Spinal cord (tissue), 10 donors: ENCODE results near the gene LPAR1. TPM values are rescaled to one million over a fixed set of nuclear protein-coding genes. Genes with fewer than 3 reads are reported as not detected.

Experiments used
- DNase-seq, 6 donors: peaks; one replicate each; pipeline versions ENCODE4 v3.0.0 to v3.0.0-alpha.2; 2013 to 2015; ENCODE audit warnings: low spot score in 6 of 6, low read depth in 4 of 6
- H3K27ac ChIP-seq: one replicate; pipeline ENCODE4 v1.5.1; 2013; ENCODE audit warnings: low read depth, low read length, control low read depth
- H3K27me3 ChIP-seq: one replicate; pipeline ENCODE4 v1.6.1; 2013; ENCODE audit warnings: low read length; ENCODE audit not compliant: control insufficient read depth, insufficient read depth
- H3K36me3 ChIP-seq: one replicate; pipeline ENCODE4 v1.6.1; 2013; ENCODE audit warnings: low read length; ENCODE audit not compliant: control insufficient read depth, insufficient read depth
- H3K4me1 ChIP-seq: one replicate; pipeline ENCODE4 v1.6.1; 2013; ENCODE audit warnings: low read length; ENCODE audit not compliant: control insufficient read depth, insufficient read depth
- H3K4me3 ChIP-seq: one replicate; pipeline ENCODE4 v1.5.1; 2013; ENCODE audit warnings: low read depth, low read length, control low read depth
- H3K9me3 ChIP-seq: one replicate; pipeline ENCODE4 v1.6.1; 2013; ENCODE audit warnings: low read length; ENCODE audit not compliant: control insufficient read depth, insufficient read depth
- WGBS: methylation state at CpG from one replicate; pipeline ENCODE4 v1.1.5; 2013; ENCODE audit warnings: missing lambda C conversion rate; ENCODE audit not compliant: insufficient coverage; 5-methylcytosine and 5-hydroxymethylcytosine counted together
- polyA plus RNA-seq, 2 donors: library from polyadenylated mRNA; unstranded; fragments of 120-200 nt; gene quantifications; one replicate each; pipeline ENCODE4 v1.2.1, GENCODE V29; 2013; ENCODE audit not compliant: insufficient read length in 2 of 2
- total RNA-seq, 2 donors: library from RNA; depleted of rRNA in 1 of 2; stranded (reverse); fragments of 120-200 nt in 1 of 2; fragments of >200 nt in 1 of 2; gene quantifications; one replicate each; pipeline versions ENCODE4 v1.2.3 to v1.2.4, GENCODE V29; 2013 to 2014
- donor health status: healthy.

The LPAR1 gene
- total and polyA plus RNA-seq, 4 donors: 92.7 to 177 (median 148) TPM

DNA sequence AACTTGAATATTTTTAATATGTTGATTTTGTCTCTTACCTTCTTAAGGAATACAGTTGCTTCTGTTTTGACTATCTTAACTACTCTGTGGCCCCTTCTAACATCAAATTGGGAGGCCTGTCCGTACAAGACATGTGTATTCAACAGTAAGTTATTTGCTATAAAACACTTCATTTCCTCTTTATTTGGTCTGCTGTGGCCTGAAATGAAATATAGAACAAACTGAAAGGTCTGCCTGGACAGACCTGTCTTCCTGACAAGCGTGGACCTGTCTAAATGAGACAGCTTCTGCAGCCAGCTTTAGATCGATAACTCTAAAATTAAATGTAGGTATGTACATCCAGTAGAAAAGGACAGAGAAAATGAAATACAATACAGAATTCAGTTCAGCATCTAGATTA, 2.2 kb upstream of the LPAR1 start:
- DNase-seq: no peak
- Histone ChIP-seq H3K27me3 (peaks cover 15% of the 10 kb centered on the region), H3K36me3 (no peaks in the 10 kb centered on the region), H3K27ac (no peak overlapping the region), H3K4me3 (no peak overlapping the region), H3K4me1 (peaks cover 24% of the 10 kb centered on the region), H3K9me3 (peaks cover 4% of the 10 kb centered on the region)
- WGBS: no CpG with 5 or more reads among the region's 3 CpGs

DNA sequence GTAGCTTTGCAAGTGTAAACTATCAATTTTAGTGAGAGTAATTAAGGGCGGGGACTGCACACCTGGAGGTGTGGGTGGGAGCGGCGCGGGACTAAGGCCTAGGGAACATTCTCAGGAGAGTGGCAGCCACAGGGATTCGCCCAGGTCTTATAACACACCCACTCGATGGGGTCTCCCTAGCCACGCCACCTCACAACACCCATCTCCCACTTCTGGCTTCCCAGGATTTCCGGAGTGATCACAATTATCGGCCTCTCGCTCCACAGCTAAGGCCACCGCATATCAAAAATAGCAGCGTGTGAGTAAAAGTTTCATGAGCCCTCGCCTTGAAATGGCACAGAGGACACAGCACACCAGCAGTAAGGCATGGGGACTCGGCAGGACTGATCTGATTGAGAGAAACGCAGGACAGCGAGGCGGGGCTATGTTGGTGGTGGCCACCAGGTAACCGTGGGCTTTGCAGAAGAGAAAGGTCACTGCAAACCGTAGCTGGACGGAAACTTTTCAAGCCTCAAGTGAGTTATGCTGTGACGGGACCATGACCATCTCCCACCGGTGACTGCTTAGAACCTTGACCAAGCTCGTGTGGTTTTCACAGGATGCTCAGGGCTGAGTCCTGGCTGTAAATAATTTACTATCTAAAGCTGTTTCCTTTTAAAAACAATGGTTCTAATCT, 1.1 kb upstream of the LPAR1 start:
- WGBS: 30% methylated on average over 18 of the region's 23 CpGs
- H3K27me3 ChIP-seq: peaks cover 23% of the 10 kb centered on the region
- DNase-seq: no peak

DNA sequence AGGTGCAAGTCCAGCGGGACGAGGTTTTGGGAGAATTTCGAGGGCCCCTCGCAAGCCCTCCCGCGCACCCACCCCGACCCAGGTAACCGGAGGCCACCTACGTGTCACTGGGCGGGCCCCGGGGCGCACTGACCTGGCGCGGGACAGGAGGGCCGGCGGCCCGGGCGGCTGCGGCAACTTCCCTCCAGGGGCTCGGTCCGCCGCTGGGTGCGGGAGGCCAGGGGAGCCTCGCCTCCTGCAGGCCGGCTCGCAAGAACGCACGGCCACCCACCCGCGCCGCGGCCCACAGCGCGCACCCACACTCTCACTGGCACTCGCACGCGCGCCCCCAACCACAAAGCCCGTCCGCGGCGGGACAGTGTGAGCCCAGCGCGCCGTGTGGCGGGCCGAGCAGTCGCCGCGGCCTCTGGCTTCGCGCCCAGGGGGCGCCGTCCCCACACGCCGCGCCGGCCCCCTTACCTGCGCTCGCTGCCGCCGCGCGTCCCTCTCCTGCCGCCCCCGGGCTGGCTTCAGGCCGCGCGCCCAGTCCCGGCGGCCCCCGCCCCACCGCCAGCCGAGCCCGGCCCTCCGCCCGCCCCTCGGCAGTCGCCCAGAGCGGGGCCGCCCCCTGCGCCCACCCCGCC, 451 bp downstream of the LPAR1 start:
- Histone ChIP-seq H3K27me3 (peaks cover 25% of the 10 kb centered on the region), H3K4me3 (peak overlapping the region; percentile 75), H3K36me3 (no peaks in the 10 kb centered on the region), H3K27ac (peak overlapping the region; percentile 88), H3K9me3 (no peaks in the 10 kb centered on the region), H3K4me1 (peaks cover 31% of the 10 kb centered on the region)
- peak in 3 of 6 donors; percentile 5 to 65 (median 54) for DNase-seq
- under 1% methylated on average over 83 of the region's 83 CpGs for WGBS

More for the DNA sequence above, 1.1 kb upstream of the LPAR1 start:
- peaks cover 27% of the 10 kb centered on the region for H3K4me1 ChIP-seq
- H3K9me3 ChIP-seq: no peaks in the 10 kb centered on the region
- H3K27ac ChIP-seq: peak overlapping the region; percentile 77
- H3K36me3 ChIP-seq: no peaks in the 10 kb centered on the region
- H3K4me3 ChIP-seq: peak overlapping the region; percentile 68

DNA sequence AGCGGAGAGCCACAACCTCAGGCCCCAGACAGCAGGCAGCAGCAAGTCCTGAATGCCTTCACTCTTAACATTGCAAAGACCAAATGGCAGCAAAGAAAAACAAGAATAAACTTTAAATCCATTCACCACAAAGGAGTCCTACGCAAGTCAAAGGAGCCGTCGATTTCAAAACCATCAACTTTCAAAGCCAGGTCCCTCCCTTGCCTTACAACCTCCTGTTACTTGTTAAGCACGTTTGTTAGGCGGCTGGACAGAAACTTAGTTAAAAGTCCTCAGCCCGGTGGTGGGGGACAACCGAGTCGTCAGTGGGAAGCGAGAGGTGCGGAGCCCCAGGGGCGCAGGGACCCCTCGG, 938 bp downstream of the LPAR1 start:
- H3K36me3 ChIP-seq: no peaks in the 10 kb centered on the region
- peaks cover 31% of the 10 kb centered on the region for H3K4me1 ChIP-seq
- peak overlapping the region; percentile 88 for H3K27ac ChIP-seq
- WGBS: 0% methylated on average over 10 of the region's 13 CpGs
- peaks cover 25% of the 10 kb centered on the region for H3K27me3 ChIP-seq
- H3K9me3 ChIP-seq: no peaks in the 10 kb centered on the region
- H3K4me3 ChIP-seq: peak overlapping the region; percentile 75
- DNase-seq: peak in 3 of 6 donors; percentile 14 to 43 (median 37)

DNA sequence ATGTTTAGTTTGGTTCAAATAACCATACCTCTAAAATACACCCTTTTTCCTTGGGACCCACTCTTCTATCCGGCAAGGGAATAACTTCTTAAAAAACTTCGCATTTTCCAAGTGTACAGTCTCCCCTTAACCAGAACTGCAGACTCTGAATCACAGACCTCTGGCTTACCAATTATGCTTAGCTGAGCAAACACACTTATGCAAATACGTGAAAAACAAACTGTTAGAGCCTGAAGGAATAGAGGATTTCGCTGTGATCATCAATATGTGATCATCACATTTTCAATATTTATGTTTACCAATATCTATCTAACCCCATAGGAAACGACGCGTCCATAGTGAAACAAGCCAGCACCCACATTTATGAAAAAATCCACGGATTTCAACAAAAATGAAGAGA, 1.3 kb downstream of the LPAR1 start:
- peaks cover 25% of the 10 kb centered on the region for H3K27me3 ChIP-seq

DNA sequence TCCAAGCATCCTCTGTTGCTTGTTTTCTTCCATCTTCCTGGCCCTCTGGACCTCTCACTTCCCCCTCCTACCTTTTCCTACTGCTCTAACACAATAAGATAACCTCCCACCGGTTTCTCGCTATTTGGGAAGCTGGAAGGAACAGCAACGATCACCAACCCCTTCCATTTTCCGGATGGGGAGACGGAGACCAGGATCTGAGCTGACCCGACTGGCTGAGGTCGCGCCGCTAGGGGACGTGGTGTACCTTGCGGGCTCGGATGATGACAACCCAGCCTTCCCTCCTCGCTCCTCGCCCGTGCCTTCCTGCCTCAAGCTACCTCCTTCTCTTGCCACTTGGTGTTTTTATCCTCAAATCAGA, 1.9 kb downstream of the LPAR1 start:
- WGBS: 2% methylated on average over 15 of the region's 15 CpGs
- Histone ChIP-seq H3K4me1 (peaks cover 31% of the 10 kb centered on the region), H3K36me3 (no peaks in the 10 kb centered on the region), H3K4me3 (peak overlapping the region; percentile 75), H3K27me3 (peaks cover 25% of the 10 kb centered on the region), H3K9me3 (no peaks in the 10 kb centered on the region), H3K27ac (peak overlapping the region; percentile 88)
- DNase-seq: peak in 2 of 6 donors; percentile 14 to 59

More for the DNA sequence above, 1.3 kb downstream of the LPAR1 start:
- Histone ChIP-seq H3K4me1 (peaks cover 31% of the 10 kb centered on the region), H3K4me3 (peak overlapping the region; percentile 75), H3K27ac (peak overlapping the region; percentile 88), H3K9me3 (no peaks in the 10 kb centered on the region), H3K36me3 (no peaks in the 10 kb centered on the region)
- WGBS: 12% methylated on average over 6 of the region's 8 CpGs
- peak in 1 of 6 donors; percentile 26 for DNase-seq

DNA sequence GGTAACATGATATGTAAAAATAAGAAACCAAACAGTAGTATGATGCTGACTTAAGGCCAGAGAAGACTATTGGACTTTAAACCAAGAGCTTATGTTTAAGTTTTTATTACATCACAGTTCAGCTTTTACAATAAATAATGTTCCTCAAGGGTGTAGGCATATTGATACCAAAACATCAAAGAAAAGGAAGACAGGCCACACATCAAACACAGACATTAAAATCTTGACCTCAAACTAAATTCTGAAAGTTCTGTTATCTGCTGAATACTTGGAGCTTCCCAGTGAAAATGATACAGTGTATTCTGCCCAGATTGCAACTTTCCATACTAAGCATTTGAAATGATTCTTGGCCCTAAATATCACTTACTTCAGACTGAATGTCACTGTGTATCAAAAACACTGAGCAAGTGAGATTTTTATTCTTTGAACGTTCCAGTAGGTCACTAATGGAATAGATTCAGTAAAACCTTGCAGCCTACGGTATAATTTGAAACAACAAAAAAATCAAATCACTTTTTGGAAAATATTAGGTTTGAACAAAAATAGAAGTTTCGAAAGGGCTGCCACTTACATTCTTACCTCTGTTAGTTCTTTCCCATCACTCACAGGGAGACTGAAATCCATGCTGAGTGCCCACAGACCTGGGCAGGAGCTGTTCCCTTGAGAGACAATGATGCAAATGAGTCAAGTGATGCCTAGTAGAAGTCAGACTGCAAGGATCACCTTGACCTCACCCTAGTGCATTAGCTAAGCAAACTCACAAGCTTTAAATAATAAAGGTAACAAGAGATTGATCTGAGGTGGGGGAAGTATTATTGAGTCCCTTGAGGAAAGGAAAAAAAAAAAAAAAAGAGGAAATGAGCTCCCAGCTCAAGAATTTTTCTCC, 2.5 kb downstream of the LPAR1 start:
- H3K27ac ChIP-seq: peak overlapping the region; percentile 88
- no CpG with 5 or more reads among the region's 3 CpGs for WGBS

DNA sequence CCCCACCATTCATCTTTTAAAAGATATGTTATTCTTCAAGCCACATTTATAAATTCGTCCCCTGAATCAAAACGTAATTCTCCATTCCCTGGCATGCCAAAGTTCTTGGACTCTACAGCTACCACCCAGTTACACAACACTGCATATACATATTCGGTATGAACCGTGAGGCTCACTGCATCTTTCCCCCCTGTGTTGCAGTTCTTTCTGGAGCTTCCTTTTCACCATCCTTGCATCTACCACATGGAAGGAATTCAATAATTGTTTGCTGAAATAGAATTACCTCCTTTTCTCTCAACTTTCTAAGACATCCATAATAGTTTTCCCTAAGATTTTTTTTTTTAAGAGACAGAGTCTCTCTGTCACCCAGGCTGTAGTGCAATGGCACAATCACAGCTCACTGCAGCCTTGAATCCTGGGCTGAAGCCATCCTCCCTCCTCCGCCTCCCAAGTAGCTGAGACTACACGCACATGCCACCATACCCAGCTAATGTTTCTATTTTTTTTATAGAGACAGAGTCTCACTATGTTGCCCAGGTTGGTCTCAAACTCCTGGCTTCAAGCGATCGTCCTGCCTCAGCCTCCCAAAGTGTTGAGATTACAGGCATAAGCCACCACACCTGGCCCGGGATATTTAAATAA, 3.3 kb downstream of the LPAR1 start:
- no peak for DNase-seq
- Histone ChIP-seq H3K9me3 (no peaks in the 10 kb centered on the region), H3K4me1 (peaks cover 31% of the 10 kb centered on the region), H3K27ac (peak overlapping the region; percentile 88), H3K27me3 (peaks cover 25% of the 10 kb centered on the region), H3K4me3 (peak overlapping the region; percentile 4), H3K36me3 (no peaks in the 10 kb centered on the region)
- WGBS: 92% methylated on average over 5 of the region's 9 CpGs

More for the DNA sequence above, 2.5 kb downstream of the LPAR1 start:
- Histone ChIP-seq H3K36me3 (no peaks in the 10 kb centered on the region), H3K4me1 (peaks cover 31% of the 10 kb centered on the region), H3K4me3 (peak overlapping the region; percentile 75), H3K9me3 (no peaks in the 10 kb centered on the region), H3K27me3 (peaks cover 25% of the 10 kb centered on the region)
- DNase-seq: no peak

DNA sequence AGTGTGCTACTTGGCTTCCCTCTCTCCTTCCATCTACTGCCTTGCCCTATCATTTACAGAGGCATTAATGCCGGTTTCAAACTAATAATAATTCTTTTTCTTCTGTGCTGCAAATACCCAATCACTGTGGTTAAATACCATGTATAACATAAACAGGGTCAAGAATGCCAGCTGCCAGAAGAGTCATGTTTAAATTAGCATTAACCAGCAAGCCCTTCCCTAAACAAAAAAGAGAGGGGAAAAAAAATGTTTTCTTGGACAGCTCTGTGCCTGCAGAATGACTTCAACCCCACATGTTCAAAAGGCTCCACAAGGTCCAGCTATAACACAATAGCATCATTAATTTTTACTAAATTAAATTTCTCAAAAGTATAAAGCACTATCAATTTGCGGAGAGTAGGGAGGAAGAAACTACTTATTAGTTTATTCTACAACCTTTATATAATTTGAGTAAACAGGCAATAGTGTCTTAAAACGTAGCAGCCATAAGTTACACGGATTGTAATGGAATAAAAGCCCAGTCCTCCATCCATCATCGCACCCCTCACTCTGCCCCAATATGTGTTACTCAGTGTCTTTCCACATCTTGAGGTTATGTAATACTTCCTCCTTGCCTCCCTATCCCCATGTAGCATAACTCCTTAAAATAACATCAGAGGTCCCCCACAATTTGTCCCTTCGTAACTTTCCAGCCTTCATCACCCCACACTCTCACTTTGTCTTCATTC, 3.9 kb downstream of the LPAR1 start:
- 90% methylated on average over 3 of the region's 6 CpGs for WGBS
- Histone ChIP-seq H3K9me3 (no peaks in the 10 kb centered on the region), H3K27ac (peak overlapping the region; percentile 88), H3K4me1 (peaks cover 29% of the 10 kb centered on the region), H3K27me3 (peaks cover 25% of the 10 kb centered on the region), H3K4me3 (peak overlapping the region; percentile 4), H3K36me3 (no peaks in the 10 kb centered on the region)
- DNase-seq: no peak
